Activated CD8-positive, alpha-beta memory T cell treated with anti-CD3 and anti-CD28 coated beads for 36 hours (primary cell): ENCODE results near the gene CLCN6. TPM values are rescaled to one million over a fixed set of nuclear protein-coding genes. Genes with fewer than 3 reads are reported as not detected.

ENCODE experiments used
- CTCF ChIA-PET: fragments of 350-600 bp; sonication (Branson Sonifier 250); formaldehyde crosslinking; loops from one replicate; lab custom pipeline; 2021; ENCODE audit warnings: antibody characterized with exemption; lab: Charles Lee
- POLR2A ChIA-PET: fragments of 350-600 bp; sonication (Branson Sonifier 250); formaldehyde crosslinking; loops from one replicate; lab custom pipeline; 2021; ENCODE audit warnings: antibody characterized with exemption; lab: Charles Lee
- total RNA-seq, 2 experiments: library from RNA; stranded (reverse); gene quantifications; one replicate each; pipeline ENCODE4 v1.2.3, GENCODE V29; 2021

Gene CLCN6
- total RNA-seq = 10 to 100 TPM in 1 of 2 experiments, 1 to 10 TPM in 1; 9.7 to 10.5 TPM

- ChIA-PET CTCF (interaction anchor here (0.6 to 1.3 kb wide), 2 partner anchors 19 to 160 kb away, joined by 3 read pairs; no protein-coding TSS in a partner anchor), POLR2A (interaction anchor here (0.6 to 2.0 kb wide), 4 partner anchors 102 to 157 kb away, joined by 5 to 13 read pairs (median 8); no protein-coding TSS in a partner anchor)
Measured at GRCh38 chr1:11805422-11806306, at the start of gene CLCN6, which contains the start of gene MTHFR. Gene CLCN6, plus strand, starts transcription at chr1:11806191. Its CDS starts 72 bp downstream, at chr1:11806263. Gene MTHFR, minus strand, starts transcription at chr1:11805964. Its CDS starts 2,848 bp downstream, at chr1:11803116.

- ChIA-PET CTCF (no interaction called here), POLR2A (no interaction called here)
Measured at GRCh38 chr1:11757047-11757446, 48.9 kb upstream of the CLCN6 start.

GRCh38 chr1:11759791-11760190 lies 46.2 kb upstream of the CLCN6 start:
- POLR2A ChIA-PET = no interaction called here
- CTCF ChIA-PET = no interaction called here

- POLR2A ChIA-PET = no interaction called here
Measured at GRCh38 chr1:11761285-11761684, 44.7 kb upstream of the CLCN6 start.

GRCh38 chr1:11761988-11762406 lies 44.0 kb upstream of the CLCN6 start, which contains the start of gene C1orf167:
Gene C1orf167, plus strand, starts transcription at chr1:11762193. Its CDS starts 2,208 bp downstream, at chr1:11764401.
- CTCF ChIA-PET = no interaction called here
- POLR2A ChIA-PET = no interaction called here

More at GRCh38 chr1:11761285-11761684, 44.7 kb upstream of the CLCN6 start:
- CTCF ChIA-PET = no interaction called here

GRCh38 chr1:11764115-11764514 lies 41.9 kb upstream of the CLCN6 start:
- POLR2A ChIA-PET = no interaction called here
- CTCF ChIA-PET = no interaction called here

GRCh38 chr1:11764519-11764918 lies 41.5 kb upstream of the CLCN6 start:
- ChIA-PET CTCF (interaction anchor here (0.6 kb wide), 1 partner anchor 205 kb away, joined by 3 read pairs; no protein-coding TSS in a partner anchor), POLR2A (no interaction called here)

GRCh38 chr1:11765661-11766428 lies 40.1 kb upstream of the CLCN6 start:
- ChIA-PET CTCF (no interaction called here), POLR2A (no interaction called here)

GRCh38 chr1:11766429-11766776 lies 39.6 kb upstream of the CLCN6 start:
- CTCF ChIA-PET = no interaction called here
- POLR2A ChIA-PET = no interaction called here

GRCh38 chr1:11767922-11768704 lies 37.9 kb upstream of the CLCN6 start:
- ChIA-PET CTCF (interaction anchor here (1.0 kb wide), 1 partner anchor 48 kb away, joined by 3 read pairs; no protein-coding TSS in a partner anchor), POLR2A (no interaction called here)

GRCh38 chr1:11768821-11769220 lies 37.2 kb upstream of the CLCN6 start:
- ChIA-PET CTCF (interaction anchor here (1.0 kb wide), 1 partner anchor 49 kb away, joined by 3 read pairs; no protein-coding TSS in a partner anchor), POLR2A (no interaction called here)

- CTCF ChIA-PET = no interaction called here
- POLR2A ChIA-PET = no interaction called here
Measured at GRCh38 chr1:11769274-11769673, 36.7 kb upstream of the CLCN6 start.

GRCh38 chr1:11770011-11770410 lies 36.0 kb upstream of the CLCN6 start:
- CTCF ChIA-PET = interaction anchor here (0.7 kb wide), 1 partner anchor 51 kb away, joined by 3 read pairs; no protein-coding TSS in a partner anchor

GRCh38 chr1:11771481-11772043 lies 34.4 kb upstream of the CLCN6 start:
- POLR2A ChIA-PET = no interaction called here

More at GRCh38 chr1:11770011-11770410, 36.0 kb upstream of the CLCN6 start:
- POLR2A ChIA-PET = no interaction called here

GRCh38 chr1:11772458-11772857 lies 33.5 kb upstream of the CLCN6 start:
- CTCF ChIA-PET = interaction anchor here (1.3 kb wide), 1 partner anchor 13 kb away, joined by 3 read pairs; no protein-coding TSS in a partner anchor
- POLR2A ChIA-PET = no interaction called here

More at GRCh38 chr1:11771481-11772043, 34.4 kb upstream of the CLCN6 start:
- CTCF ChIA-PET = interaction anchor here (0.6 kb wide), 1 partner anchor 9 kb away, joined by 5 read pairs; no protein-coding TSS in a partner anchor

GRCh38 chr1:11774753-11775152 lies 31.2 kb upstream of the CLCN6 start:
- POLR2A ChIA-PET = no interaction called here
- CTCF ChIA-PET = no interaction called here

- POLR2A ChIA-PET = no interaction called here
- CTCF ChIA-PET = no interaction called here
Measured at GRCh38 chr1:11777658-11778322, 28.2 kb upstream of the CLCN6 start.

GRCh38 chr1:11778336-11778735 lies 27.7 kb upstream of the CLCN6 start:
- ChIA-PET POLR2A (no interaction called here), CTCF (no interaction called here)
